COLO829 (cell line): ENCODE results near the gene COMMD1.
"Not testable (repeated sequence)": the region's sequence is repeated elsewhere in the genome, so short reads cannot be mapped to it uniquely, and the experiment has no call there.

Experiments used
- DNase-seq: peaks from one replicate; pipeline ENCODE4 v3.0.0; 2012; ENCODE audit warnings: low spot score

The COMMD1 gene

DNA sequence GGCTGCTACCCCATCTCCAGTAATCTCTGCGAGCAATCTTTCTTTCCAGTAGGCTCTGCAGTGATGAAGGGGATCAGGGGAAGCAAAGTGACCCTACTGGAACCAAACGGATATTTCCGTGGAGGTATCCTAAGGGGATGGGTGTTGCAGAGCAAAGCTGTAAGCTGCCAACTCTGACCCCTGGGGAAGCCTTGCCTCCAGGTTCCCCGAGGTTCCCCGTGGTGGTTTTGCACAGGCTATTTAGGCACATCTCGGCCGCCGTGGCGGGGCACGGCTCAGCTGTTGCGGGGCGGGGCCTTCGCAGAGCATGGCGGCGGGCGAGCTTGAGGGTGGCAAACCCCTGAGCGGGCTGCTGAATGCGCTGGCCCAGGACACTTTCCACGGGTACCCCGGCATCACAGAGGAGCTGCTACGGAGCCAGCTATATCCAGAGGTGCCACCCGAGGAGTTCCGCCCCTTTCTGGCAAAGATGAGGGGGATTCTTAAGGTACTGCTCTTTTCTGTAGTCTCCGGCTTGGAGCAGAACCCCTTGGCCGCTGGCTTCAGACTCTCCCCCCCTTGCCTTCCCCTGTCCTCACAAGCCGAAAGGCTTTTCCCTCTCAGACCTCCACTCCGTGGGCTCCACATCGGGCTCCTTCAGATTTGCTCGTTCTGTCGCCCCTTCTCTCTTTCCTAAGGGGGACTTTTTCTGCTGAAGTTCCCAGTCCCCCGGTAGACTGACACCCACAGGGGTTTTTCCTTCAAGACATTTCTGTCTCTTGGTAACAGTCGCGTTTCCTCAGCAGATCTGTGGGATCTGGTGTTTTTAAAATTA lies at the start of gene COMMD1:
COMMD1 (plus strand) TSS at position 303 of the 814 bp plus-strand sequence; CDS start at position 308, 5 bp downstream.
- peak; percentile 25 for DNase-seq

DNA sequence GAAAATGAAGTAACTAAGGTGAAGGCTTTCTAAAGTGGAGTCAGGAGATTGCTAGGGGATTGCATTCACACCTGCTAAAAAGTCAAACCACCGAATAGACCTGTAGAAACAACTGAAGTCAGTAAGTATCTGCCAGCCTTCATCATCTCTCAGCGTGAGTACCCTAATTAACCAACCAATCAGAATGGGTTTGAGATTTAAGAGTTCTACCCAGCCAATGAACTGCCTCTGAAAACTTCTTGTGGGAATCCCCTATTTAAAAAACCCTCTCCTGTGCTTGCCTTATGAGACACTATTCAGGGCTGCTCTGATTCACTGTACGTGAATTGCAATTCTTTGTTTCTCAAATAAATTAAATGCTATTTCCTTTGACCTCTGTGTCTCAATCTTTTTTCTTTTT lies 48.2 kb upstream of the COMMD1 start:
- DNase-seq = no peak

DNA sequence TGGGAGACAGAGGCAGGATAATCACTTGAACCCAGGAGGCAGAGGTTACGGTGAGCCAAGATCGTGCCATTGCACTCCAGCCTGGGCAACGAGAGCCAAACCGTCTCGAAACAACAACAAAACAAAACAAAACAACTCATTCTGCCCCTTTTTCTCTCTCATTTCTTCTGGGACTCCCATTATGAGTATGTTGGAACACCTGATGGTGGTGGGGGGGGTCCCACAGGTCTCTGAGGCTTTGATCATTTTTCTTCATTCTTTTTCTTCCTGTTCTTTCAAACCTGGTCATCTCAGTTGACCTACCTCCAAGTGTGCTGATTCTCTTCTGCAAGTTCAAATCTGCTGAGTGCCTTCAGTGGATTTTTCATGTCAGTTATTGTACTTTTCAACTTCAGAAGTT lies 43.4 kb upstream of the COMMD1 start:
- no peak for DNase-seq

DNA sequence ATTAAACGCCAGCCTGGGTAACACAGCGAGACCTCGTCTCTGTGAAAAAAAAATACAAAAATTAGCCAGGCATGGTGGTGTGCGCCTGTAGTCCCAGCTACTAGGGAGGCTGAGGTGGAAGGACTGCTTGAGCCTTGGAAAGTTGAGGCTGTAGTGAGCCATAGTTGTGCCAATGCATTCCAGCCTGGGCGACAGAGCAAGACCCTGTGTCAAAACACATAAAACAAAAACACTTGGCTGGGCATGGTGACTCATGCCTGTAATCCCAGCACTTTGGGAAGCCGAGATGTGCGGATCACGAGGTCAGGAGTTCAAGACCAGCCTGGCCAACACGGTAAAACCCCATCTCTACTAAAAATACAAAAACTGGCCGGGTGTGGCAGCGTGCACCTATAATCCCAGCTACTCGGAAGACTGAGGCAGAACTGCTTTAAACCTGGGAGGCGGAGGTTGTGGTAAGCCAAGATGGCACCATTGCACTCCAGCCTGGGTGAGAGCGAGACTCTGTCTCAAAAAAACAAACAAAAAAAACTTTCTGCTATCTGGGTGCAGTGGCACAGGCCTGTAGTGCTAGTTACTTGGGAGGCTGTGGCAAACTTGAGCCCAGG lies 38.9 kb upstream of the COMMD1 start:
- DNase-seq = not testable (repeated sequence)

DNA sequence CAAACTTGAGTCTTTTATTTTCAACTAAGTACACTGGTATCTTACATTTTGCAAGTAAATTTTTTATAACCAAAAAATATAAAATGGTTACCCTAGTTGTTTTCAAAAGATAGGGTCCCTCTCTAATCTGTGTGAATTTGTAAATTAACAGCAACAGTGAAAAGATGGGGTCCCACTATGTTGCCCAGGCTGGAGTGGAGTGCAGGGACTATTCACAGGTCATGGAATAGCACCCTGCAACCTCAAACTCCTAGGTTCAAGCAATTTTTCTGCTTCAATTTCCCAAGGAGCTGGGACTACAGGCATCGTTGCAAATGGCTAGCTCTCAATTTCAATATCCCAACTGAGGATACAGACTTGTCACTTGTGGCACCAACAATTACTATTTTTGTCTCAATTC lies 29.1 kb upstream of the COMMD1 start:
- no peak for DNase-seq

DNA sequence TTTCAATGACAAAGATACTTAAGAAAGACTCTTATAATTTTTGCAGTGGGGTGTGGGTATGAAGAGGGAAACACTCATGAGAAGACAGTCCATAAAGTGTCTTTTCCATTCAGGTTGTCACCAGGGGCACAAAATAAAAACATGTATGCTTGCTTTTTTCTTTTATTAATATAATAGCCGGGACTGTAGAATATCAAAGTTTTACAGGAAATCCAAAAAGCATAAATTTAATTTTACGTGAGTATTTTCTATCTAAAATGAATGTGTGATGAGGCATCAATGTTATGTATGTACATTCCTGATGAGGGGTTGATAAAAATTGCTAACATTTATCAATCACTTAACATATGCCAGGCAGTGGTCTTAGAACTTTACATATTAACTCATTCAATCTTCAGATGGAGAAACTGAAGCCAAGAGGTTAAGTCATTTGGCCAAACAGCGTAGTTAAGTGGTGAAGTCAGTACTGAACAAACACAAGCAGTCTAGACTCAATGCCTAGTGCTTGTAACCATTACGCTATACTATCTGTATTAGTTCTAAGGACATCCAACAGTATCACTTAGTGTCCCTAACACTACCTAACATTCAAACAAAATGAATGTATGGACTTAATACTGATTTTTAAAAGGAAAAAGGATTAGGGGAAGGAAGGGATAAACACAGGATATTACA lies 27.8 kb upstream of the COMMD1 start:
- DNase-seq = no peak

DNA sequence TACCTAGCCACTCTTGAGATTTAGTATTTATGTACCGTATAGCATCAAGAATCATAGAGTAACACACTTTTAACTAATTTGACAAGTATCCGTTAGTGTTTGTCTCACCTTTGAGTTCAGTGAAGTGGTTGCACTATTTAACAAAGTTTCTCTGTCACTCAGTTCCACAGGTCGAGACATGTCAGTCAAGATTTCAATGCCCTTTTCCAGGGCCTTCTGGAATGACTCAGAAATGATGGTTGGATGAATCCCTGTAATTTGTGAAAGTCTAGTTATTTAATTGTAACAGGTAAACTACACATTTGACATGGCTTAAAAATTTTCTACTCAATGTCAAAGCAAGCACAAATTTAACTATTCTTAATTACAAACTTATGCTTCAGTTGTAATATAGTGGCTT lies 26.7 kb upstream of the COMMD1 start:
- DNase-seq = no peak

DNA sequence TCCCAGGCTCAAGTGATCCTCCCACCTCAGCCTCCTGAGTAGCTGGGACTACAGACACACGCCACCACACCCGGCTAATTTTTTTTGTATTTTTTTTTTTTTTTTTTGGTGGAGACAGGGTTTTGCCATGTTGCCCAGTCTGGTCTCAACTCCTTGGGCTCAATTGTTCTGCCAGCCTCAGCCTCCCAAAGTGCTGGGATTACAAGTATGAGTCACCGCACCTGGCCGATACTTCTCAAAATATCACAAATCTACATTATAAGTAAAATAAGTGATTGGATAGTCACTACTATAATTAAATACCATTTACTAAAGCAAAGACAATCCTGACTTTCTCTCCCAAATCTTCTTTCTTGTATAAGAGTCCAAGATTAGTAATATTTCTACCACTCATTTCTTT lies 26.1 kb upstream of the COMMD1 start:
- not testable (repeated sequence) for DNase-seq

DNA sequence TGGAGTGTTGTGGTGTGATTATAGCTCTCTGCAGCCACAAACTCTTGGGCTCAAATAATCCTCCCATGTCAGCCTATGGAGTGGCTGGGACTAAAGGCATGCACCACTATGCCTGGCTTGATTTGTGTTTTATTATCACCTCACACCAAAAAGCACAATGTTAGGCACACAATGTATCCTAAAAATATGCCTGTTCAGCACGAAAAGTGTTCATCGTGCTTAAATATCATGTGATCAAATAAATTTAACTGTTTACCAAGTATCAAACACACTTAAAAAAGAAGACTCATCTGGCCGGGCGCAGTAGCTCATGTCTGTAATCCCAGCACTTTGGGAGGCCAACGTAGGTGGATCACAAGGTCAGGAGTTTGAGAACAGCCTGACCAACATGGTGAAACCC lies 22.6 kb upstream of the COMMD1 start:
- DNase-seq = no peak

DNA sequence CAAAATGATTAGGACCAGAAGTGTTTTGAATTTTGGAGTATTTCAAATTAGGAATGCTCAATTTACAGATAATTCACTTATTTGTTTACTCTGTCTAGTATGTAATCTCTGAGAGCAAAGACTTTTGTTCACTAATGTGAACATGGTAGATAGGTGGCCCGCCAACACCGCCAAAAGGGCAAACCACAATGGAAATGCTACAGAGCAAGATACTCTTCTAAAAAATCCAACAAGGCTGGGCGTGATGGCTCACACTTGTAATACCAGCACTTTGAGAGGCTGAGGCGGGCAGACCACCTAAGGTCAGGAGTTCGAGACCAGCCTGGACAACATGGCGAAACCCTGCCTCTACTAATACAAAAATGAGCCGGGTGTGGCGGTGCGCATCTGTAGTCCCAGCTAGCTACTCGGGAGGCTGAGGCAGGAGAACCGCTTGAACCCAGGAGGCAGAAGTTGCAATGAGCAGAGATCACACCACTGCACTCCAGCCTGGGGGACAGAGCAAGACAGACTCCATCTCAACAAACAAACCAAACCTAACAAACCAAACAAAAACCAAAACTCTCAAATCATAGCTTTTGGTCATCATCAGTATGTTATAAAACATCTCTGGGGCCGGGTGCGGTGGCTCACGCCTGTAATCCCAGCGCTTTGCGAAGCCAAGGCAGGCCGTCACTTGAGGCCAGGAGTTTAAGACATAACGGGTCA lies 19.4 kb upstream of the COMMD1 start:
- no peak for DNase-seq

DNA sequence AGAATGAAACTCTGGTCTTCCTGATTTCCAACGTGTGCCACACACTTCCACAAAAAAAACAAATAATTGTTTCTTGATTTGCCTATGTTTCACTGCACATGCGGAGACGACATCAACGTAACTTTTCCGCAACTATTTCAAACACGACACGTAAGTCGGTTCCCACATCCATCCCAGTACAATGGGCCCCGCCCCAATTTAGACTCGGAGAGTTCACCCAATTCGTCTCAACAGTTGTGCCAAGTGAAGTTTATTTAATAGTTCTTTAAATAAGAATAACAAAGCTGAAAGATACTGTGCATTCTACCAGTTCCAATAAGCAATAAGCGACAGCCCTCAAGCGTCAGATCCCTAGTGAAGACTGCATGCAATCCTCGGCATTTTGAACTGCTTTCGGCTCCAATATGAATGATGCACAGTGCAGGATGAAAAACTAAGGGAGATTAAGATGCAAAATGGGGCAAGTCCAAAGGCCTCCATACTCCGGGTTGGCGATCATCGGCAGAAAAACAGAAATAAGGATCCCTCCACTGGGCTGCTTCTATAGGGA lies 17.7 kb upstream of the COMMD1 start:
- DNase-seq = peak; percentile 30

DNA sequence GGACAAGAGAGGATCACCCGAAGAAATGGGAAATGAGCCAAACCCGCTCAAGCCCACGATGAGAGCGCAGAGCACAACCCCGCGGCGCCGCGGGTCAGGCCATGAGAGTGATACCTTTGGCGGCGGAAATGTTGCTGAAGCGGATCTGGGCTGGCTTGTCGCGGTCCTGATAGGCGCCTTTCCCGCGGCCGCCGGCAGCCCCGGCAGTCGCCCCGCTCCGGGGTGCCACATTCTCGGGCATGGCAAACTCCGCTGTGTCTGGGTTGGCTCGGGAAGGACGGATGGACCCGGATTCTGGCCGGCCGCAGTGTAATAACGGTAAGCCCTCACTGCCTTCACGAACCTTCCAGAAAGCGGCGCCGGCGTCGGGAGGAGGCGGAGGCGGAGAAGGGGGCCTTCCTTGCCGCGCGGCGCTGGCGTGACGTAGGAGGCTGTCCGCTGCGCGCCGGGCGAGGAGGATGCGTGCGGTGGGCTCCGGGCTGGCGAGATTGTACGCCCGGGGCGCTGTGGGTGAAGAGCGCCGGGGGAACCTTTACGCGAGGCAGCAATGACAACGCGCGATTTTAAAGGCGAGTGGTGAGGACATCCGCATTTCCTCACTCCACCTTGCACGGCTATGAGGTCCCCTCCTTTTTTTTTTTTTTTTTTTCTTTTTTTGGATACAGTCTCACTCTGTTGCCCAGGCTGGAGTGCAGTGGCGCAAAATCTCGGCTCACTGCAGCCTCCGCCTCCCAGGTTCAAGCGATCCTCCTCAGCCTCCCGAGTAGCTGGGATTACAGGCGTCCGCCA lies 17.0 kb upstream of the COMMD1 start, which contains the start of gene CCT4:
CCT4 (minus strand) TSS at position 390 of the 789 bp plus-strand sequence; CDS start at position 241, 149 bp downstream.
- DNase-seq = peak; percentile 72

DNA sequence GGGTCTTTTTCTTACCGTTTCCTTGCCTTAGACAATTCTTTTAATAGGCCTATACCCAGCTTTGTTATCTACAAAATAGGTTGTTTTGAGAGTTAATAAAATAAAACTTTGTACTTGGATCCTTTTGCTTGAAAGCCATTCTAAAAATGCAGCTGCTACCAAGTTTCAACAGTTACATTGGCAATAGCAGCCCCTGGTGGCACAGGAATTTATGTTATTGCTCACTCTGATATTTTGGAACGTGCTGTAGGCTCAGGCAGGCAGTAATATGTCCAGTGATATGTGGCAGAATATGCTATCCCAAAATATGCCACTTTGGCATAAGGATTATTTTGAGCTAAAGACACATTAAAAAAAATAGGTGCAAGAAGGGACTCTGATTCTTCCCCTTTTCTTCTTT lies 6.7 kb upstream of the COMMD1 start:
- DNase-seq = no peak

DNA sequence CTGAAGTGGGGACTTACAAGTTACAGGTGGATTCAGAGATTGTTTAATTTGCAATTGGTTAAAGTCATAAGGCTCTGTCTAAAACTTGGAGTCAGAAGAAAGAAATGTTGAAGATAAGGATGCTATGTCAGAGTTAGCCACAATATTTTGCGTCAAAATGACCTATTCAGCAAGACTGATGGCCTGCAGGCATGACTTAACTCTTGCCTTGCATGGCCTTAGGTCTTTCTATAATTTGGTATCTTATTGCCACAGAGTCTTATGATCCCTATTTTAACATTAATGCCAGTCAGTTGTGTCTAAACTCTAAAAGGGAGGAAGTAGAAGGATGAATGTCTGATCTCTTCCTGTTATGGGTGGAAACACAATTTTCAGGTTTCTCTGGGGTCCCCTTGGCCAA lies 5.2 kb upstream of the COMMD1 start:
- no peak for DNase-seq

DNA sequence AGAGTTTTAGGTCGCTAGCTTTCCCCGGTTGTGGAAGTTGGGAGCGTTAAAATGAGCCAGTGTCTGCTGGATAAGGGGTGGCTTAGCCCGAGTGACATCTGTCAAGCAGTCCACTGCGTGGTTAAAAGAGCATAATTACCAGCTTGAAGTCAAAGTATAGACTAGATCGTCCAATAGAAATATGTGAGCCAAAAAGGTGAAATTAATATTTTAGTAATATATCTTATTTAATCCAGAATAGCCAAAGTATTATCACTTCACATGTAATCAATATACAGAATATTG lies 654 bp downstream of the COMMD1 start:
- no peak for DNase-seq

DNA sequence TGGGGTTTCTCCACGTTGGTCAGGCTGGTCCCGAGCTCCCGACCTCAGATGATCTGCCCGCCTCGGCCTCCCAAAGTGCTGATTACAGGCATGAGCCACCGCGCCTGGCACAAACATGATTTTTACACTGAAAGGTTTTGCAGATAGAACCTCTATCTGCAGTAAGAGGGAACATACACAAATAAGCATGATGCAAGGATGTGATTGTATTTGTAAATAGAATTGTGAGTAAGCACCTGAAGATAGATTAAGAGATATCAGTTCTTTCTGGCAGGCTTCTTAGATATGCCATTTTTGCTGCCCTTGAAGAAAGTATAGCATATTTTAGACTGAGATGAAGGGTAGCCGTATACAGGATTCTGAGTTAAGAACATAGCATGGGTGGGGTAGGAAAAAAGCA lies 3.6 kb downstream of the COMMD1 start:
- no peak for DNase-seq

DNA sequence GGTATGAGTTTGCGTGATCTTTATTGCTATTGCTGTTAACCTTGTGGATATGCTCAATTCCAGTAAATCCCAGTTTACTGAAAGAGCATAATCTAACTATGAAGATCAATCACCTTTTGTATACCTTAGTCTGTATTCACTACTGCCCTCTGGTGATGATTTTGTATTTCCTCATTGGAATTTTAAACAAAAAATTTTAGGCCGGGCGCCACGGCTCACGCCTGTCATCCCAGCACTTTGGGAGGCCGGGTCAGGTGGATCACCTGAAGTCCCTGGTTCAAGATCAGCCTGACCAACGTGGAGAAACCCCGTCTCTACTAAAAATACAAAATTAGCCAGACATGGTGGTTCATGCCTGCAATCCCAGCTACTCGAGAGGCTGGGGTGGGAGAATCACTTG lies 5.1 kb downstream of the COMMD1 start:
- DNase-seq = no peak

DNA sequence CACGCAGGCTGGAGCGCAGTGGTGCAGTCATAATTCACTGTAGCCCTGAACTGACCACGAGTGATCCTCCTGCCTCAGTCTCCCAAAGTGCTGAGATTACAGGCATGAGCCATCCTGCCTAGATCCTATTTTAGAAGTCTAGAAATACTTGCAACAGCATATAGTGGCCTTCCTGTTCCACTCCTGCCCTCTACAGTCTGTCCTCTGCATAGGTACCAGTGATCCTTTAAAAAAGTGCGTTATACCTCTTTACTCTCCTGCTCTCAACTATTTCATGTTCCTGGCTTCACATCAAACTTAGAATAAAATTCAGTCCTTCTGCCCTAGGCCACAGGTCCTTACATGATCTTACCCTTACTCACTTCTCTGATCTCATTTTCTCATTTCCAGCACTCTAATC lies 6.0 kb downstream of the COMMD1 start:
- DNase-seq = no peak

DNA sequence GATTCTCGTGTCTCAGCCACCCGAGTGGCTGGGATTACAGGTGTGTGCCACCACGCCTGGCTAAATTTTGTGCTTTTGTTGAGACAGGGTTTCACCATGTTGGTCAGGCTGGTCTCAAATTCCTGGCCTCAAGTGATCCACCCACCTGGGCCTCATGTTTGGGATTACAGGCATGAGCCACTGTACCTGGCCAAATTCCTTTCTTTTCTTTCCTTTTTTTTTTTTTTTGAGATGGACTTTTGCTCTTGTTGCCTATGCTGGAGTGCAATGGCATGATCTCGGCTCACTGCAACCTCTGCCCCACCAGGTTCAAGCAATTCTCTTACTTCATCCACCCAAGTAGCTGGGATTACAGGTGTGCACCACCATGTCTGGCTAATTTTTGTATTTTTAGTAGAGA lies 9.3 kb downstream of the COMMD1 start:
- DNase-seq = not testable (repeated sequence)

DNA sequence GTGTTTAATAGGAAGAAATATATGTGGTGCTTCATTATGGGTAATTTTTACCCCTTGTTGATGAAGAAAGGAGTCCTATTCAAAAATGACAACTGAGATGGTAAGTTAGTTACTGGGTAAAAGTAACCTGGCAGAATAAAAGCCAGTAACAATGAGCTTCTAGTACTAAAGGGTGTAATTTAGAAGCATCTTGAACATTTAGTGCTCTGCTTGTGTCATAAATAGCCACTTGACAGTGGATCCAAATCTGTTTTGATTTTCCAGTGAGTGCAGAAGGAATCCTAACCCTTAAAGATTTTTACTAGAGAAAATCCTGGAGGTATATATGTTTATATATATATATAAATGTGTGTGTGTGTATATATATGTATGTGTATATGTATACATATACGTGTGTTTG lies 15.1 kb downstream of the COMMD1 start:
- no peak for DNase-seq

DNA sequence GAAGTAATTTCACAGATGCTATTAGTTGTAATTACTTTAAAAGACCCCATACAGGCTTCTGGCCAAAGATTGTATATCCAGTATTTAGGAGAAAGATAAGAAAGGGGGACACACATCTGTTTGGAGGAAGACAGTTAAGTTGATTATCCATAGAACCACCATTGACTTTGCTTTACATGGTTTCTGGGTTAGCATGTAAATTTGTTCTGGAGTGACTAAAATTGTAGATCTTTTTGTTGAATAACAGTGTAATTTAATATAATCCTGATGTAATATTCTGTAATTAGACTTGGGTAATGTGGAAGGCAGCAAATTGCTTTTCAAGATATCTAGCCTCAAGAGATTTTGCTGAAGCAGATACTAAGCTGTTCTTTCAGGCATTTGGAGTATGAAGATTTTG lies 17.2 kb downstream of the COMMD1 start:
- DNase-seq = no peak
